ENCODE data around the gene FCGR3B.
"Not testable (repeated sequence)": the region's sequence is repeated elsewhere in the genome, so short reads cannot be mapped to it uniquely, and the experiment has no call there.

DNA sequence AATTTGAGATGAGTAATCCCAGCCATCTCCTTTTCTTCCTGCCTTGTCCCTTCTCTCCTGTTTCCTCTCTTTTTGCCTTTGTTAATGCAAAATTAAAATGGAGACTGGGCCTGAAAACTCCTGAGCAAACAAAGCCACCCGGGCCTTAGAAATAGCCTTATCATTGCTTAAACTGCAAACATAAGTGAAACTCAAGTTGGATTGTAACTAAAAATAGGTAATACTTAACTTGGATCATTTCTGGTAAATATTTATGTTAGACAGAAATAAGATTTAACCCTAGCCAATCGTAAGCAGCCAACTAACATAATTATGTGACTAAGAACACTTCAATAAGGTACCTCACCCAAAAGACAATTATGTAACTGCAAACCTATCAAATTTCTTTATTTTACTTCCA is 35.4 kb downstream of the FCGR3B start:
- not testable (repeated sequence) for TF ChIP-seq POLR2A (IDR thresholded peaks at IDR 0.05; ENCODE audit: low read length); GATA1 (IDR thresholded peaks at IDR 0.05; ENCODE audit: low read depth, low read length)
